ENCODE data around the gene SLC4A9. TPM values are rescaled to one million over a fixed set of nuclear protein-coding genes. Genes with fewer than 3 reads are reported as not detected.

Gene SLC4A9
- total RNA-seq, 2 donors from 2014 or later = 0.79 to 1.4 TPM

- H3K4me1 Mint-ChIP-seq = no peaks in the 10 kb centered on the region
- no peaks in the 10 kb centered on the region for H3K9me3 Mint-ChIP-seq
- no peaks in the 10 kb centered on the region for H3K36me3 ChIP-seq (ENCODE audit: control insufficient read depth, insufficient read depth, low read length)
- H3K36me3 Mint-ChIP-seq (ENCODE audit: low read depth) = peaks cover 2% of the 10 kb centered on the region
- no peaks in the 10 kb centered on the region for H3K27me3 ChIP-seq (ENCODE audit: control insufficient read depth, insufficient read depth, low read length, poor library complexity, severe bottlenecking)
- no peaks in the 10 kb centered on the region for H3K27me3 Mint-ChIP-seq (ENCODE audit: insufficient read depth)
- no peak for TF ChIP-seq CTCF (conservative IDR thresholded peaks at IDR 0.05)
- no peaks in the 10 kb centered on the region for H3K4me1 ChIP-seq (ENCODE audit: control insufficient read depth, insufficient read depth, low read length)
- H3K4me3 ChIP-seq (ENCODE audit: low read length) = no peak overlapping the region
- H3K9me3 ChIP-seq (ENCODE audit: control insufficient read depth, low read length) = no peaks in the 10 kb centered on the region
- H3K4me3 Mint-ChIP-seq = no peak overlapping the region
- H3K27ac Mint-ChIP-seq = no peak overlapping the region
- no peak for DNase-seq
- H3K9ac ChIP-seq (ENCODE audit: extremely low read depth, low read length, poor library complexity, severe bottlenecking) = no peak overlapping the region
- 93 to 100% methylated on average over 1 to 2 of the region's 2 CpGs for WGBS, 2 experiments (ENCODE audit: insufficient coverage in 1 of 2, insufficient read length in 1 of 2)
- H3K27ac ChIP-seq (ENCODE audit: low read depth, low read length) = no peak overlapping the region
Measured at GRCh38 chr5:140388052-140388451, 28.1 kb downstream of the SLC4A9 start.

- no peaks in the 10 kb centered on the region for H3K27me3 Mint-ChIP-seq (ENCODE audit: insufficient read depth)
- WGBS, 2 experiments (ENCODE audit: insufficient coverage in 1 of 2, insufficient read length in 1 of 2) = 91 to 92% methylated on average over 1 of the region's 1 CpG
- H3K9ac ChIP-seq (ENCODE audit: extremely low read depth, low read length, poor library complexity, severe bottlenecking) = no peak overlapping the region
- H3K27ac ChIP-seq (ENCODE audit: low read depth, low read length) = no peak overlapping the region
- H3K9me3 ChIP-seq (ENCODE audit: control insufficient read depth, low read length) = no peaks in the 10 kb centered on the region
- no peaks in the 10 kb centered on the region for H3K9me3 Mint-ChIP-seq
- H3K4me1 Mint-ChIP-seq = no peaks in the 10 kb centered on the region
- H3K4me1 ChIP-seq (ENCODE audit: control insufficient read depth, insufficient read depth, low read length) = no peaks in the 10 kb centered on the region
- no peak for TF ChIP-seq CTCF (conservative IDR thresholded peaks at IDR 0.05)
- no peak overlapping the region for H3K4me3 Mint-ChIP-seq
- H3K4me3 ChIP-seq (ENCODE audit: low read length) = no peak overlapping the region
- H3K36me3 ChIP-seq (ENCODE audit: control insufficient read depth, insufficient read depth, low read length) = no peaks in the 10 kb centered on the region
- no peak for DNase-seq
- no peaks in the 10 kb centered on the region for H3K27me3 ChIP-seq (ENCODE audit: control insufficient read depth, insufficient read depth, low read length, poor library complexity, severe bottlenecking)
- H3K27ac Mint-ChIP-seq = no peak overlapping the region
- peaks cover 2% of the 10 kb centered on the region for H3K36me3 Mint-ChIP-seq (ENCODE audit: low read depth)
Measured at GRCh38 chr5:140391312-140391711, 31.3 kb downstream of the SLC4A9 start.

GRCh38 chr5:140391732-140392131 lies 31.7 kb downstream of the SLC4A9 start:
- peaks cover 2% of the 10 kb centered on the region for H3K36me3 Mint-ChIP-seq (ENCODE audit: low read depth)
- WGBS, 2 experiments (ENCODE audit: insufficient coverage in 1 of 2, insufficient read length in 1 of 2) = 94% methylated on average over 1 of the region's 1 CpG; no CpG with 5 or more reads in 1 of the 2 experiments

More at GRCh38 chr5:140391732-140392131, 31.7 kb downstream of the SLC4A9 start:
- H3K4me3 ChIP-seq (ENCODE audit: low read length) = no peak overlapping the region
- H3K9ac ChIP-seq (ENCODE audit: extremely low read depth, low read length, poor library complexity, severe bottlenecking) = no peak overlapping the region
- H3K36me3 ChIP-seq (ENCODE audit: control insufficient read depth, insufficient read depth, low read length) = no peaks in the 10 kb centered on the region
- H3K27me3 ChIP-seq (ENCODE audit: control insufficient read depth, insufficient read depth, low read length, poor library complexity, severe bottlenecking) = no peaks in the 10 kb centered on the region
- Mint-ChIP-seq H3K27me3 (ENCODE audit: insufficient read depth) (no peaks in the 10 kb centered on the region), H3K4me3 (no peak overlapping the region), H3K9me3 (no peaks in the 10 kb centered on the region), H3K4me1 (no peaks in the 10 kb centered on the region), H3K27ac (no peak overlapping the region)
- no peak for DNase-seq
- TF ChIP-seq CTCF (conservative IDR thresholded peaks at IDR 0.05) = no peak
- H3K27ac ChIP-seq (ENCODE audit: low read depth, low read length) = no peak overlapping the region
- H3K9me3 ChIP-seq (ENCODE audit: control insufficient read depth, low read length) = no peaks in the 10 kb centered on the region
- H3K4me1 ChIP-seq (ENCODE audit: control insufficient read depth, insufficient read depth, low read length) = no peaks in the 10 kb centered on the region
